Erythroblast (primary cell): ENCODE results near the gene CISD2.
"Not testable (repeated sequence)": the region's sequence is repeated elsewhere in the genome, so short reads cannot be mapped to it uniquely, and the experiment has no call there.

Source experiments
- DNase-seq, 2 experiments: peaks; one replicate each; lab custom pipeline; 2025; lab: John Stamatoyannopoulos, UW
- GATA1 ChIP-seq: IDR thresholded peaks from 2 replicates; pipeline ENCODE4 v1.6.1; 2011; ENCODE audit warnings: low read depth, mild to moderate bottlenecking, control low read depth, low read length, moderate library complexity
- POLR2A ChIP-seq: IDR thresholded peaks from 2 replicates; pipeline ENCODE4 v1.6.1; 2011; ENCODE audit warnings: mild to moderate bottlenecking, low read length

Gene CISD2

GRCh38 chr4:102935716-102936115 lies 66.9 kb downstream of the CISD2 start:
- TF ChIP-seq GATA1, result no peak
- TF ChIP-seq POLR2A, result no peak
- no peak for DNase-seq

GRCh38 chr4:102938063-102938462 lies 69.3 kb downstream of the CISD2 start:
- not testable (repeated sequence) for DNase-seq
